ENCODE data around the gene TOGARAM2.
"Not testable (repeated sequence)": the region's sequence is repeated elsewhere in the genome, so short reads cannot be mapped to it uniquely, and the experiment has no call there.

Gene TOGARAM2

GRCh38 chr2:29072971-29073725 lies 92.0 kb downstream of the TOGARAM2 start:
- no peak for DNase-seq (ENCODE audit: low spot score)

GRCh38 chr2:29073933-29074332 lies 92.8 kb downstream of the TOGARAM2 start:
- DNase-seq (ENCODE audit: low spot score) = no peak

- no peak for DNase-seq (ENCODE audit: low spot score)
Observed at GRCh38 chr2:29074411-29074810, 93.3 kb downstream of the TOGARAM2 start, which contains the start of gene PCARE. Gene PCARE (minus strand): TSS chr2:29074523. CDS start chr2:29074261, 262 bp downstream.

GRCh38 chr2:29075894-29076705 lies 95.0 kb downstream of the TOGARAM2 start:
- DNase-seq (ENCODE audit: low spot score) = no peak

DNA sequence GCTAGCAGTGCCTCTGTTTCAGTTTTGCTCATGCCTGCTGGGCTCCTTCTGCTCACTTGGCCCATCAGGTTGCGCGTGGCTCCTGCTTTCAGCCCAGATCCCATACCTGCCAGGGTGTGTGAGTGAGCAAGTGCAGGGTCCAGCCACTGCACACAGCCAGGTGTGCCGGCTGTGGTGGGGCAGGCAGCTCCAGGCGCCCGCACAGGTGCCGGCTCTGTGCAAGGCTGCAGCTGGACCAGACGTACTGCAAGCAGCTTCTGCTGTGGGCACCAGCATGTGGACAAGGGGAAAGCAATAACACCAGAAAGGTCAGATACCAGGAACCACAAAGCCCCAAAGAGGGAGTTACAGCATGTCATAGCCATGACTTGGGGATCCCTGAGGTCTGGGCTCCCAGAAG lies 98.8 kb downstream of the TOGARAM2 start:
- DNase-seq (ENCODE audit: low spot score) = no peak

- DNase-seq (ENCODE audit: low spot score) = no peak
Observed at GRCh38 chr2:29080886-29081743, 100.0 kb downstream of the TOGARAM2 start.

DNA sequence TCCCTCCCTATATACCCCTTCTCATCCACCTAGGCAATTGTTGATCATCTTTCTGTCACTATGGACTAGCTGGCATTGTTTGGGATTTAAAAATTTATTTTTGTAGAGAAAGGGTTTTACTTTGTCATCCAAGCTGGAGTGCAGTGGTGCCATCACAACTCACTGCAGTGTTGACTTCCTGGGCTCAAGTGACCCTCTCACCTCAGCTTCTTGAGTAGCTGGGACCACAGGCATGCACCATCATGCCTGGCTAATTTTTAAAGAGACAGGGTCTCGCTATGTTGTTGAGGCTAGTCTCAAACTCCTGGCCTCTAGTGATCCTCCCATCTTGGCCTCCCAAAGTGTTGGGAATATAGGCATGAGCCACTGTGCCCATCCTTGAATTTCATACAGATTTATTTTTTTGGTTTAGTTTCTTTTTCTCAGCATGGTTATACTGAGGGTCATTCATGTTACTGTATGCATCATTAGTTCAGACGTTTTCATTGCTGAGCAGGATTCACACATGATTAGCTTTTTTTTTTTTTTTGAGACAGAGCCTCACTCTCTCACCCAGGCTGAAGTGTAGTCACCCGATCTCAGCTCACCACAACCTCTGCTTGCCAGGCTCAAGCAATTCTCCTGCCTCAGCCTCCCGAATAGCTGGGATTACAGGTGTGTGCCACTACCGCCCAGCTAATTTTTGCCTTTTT lies 101.9 kb downstream of the TOGARAM2 start:
- no peak for DNase-seq (ENCODE audit: low spot score)

- DNase-seq (ENCODE audit: low spot score) = no peak
Observed at GRCh38 chr2:29084554-29084953, 103.5 kb downstream of the TOGARAM2 start.

- DNase-seq (ENCODE audit: low spot score) = not testable (repeated sequence)
Observed at GRCh38 chr2:29090311-29090710, 109.2 kb downstream of the TOGARAM2 start.

DNA sequence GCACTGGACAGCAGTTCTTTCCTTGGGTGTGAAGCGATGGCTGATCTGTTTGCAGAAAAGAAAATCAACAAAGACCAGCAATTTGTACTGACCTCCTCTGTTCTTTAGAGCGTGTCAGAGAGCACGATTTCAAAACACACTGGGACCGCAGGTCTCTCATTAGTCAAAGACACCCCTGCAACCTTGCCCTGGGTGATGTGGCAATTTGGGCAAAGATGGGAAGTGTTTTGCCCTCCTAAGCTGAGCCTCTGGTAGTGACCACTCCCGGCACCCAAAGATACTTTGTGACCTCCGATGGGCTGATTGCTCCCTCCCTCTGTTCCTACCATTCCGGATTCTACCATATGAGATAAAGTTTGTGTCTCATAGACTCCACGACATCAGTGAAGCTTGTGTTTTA lies 115.9 kb downstream of the TOGARAM2 start:
- DNase-seq (ENCODE audit: low spot score) = no peak

GRCh38 chr2:29097569-29097968 lies 116.5 kb downstream of the TOGARAM2 start:
- no peak for DNase-seq (ENCODE audit: low spot score)

DNA sequence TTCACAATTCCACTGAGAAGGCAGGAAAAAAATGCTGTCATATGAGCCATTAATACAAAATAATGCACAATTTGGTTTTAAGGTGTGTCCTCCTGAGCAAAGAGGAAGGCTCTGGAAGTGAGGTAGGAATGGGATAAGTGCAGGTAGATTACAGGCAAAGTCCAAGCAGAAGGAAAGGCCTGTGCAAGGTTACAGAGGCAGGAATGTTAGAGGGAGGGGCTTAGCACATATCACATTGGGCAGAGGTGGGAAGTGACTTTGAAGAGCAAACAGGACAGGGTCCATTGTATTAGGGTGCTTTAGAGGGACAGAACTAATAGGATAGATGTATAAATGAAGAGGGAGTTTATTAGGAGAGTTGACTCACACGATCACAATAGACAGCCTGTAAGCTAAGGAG lies 119.5 kb downstream of the TOGARAM2 start:
- DNase-seq (ENCODE audit: low spot score) = no peak

Measured in LoVo (cell line).